GM23248 (cell line): ENCODE measurements around the gene FTO. TPM values are rescaled to one million over a fixed set of nuclear protein-coding genes. Genes with fewer than 3 reads are reported as not detected.

Experiments used
- DNase-seq: peaks from one replicate; pipeline ENCODE4 v3.0.0-alpha.2; 2015
- H2AFZ ChIP-seq: fragments of 200-600 bp; sonication (generic); 2 replicates; pipeline ENCODE4 v1.6.1; 2016; ENCODE audit warnings: antibody characterized with exemption
- H3F3A ChIP-seq: fragments of 200-600 bp; sonication (generic); 2 replicates; pipeline ENCODE4 v1.6.1; 2016; ENCODE audit warnings: mild to moderate bottlenecking, antibody characterized with exemption, mixed run types; ENCODE audit not compliant: insufficient read depth
- H3K27ac ChIP-seq: fragments of 200-600 bp; sonication (generic); 2 replicates; pipeline ENCODE4 v1.5.1; 2016; ENCODE audit warnings: mild to moderate bottlenecking
- H3K27me3 ChIP-seq: fragments of 200-600 bp; sonication (generic); replicated peaks from 2 replicates; pipeline ENCODE4 v1.6.1; 2016; ENCODE audit warnings: mild to moderate bottlenecking; ENCODE audit not compliant: insufficient read depth
- H3K36me3 ChIP-seq: fragments of 200-600 bp; sonication (generic); 2 replicates; pipeline ENCODE4 v1.6.1; 2016; ENCODE audit warnings: low read depth, mild to moderate bottlenecking
- H3K4me1 ChIP-seq: fragments of 200-600 bp; sonication (generic); 2 replicates; pipeline ENCODE4 v1.6.1; 2016; ENCODE audit warnings: mild to moderate bottlenecking; ENCODE audit not compliant: insufficient read depth
- H3K4me2 ChIP-seq: fragments of 200-600 bp; sonication (generic); one replicate; pipeline ENCODE4 v1.6.1; 2016; ENCODE audit warnings: mild to moderate bottlenecking; ENCODE audit not compliant: unreplicated experiment
- H3K4me3 ChIP-seq: fragments of 200-600 bp; sonication (generic); 2 replicates; pipeline ENCODE4 v1.5.1; 2016; ENCODE audit warnings: mild to moderate bottlenecking
- H3K79me2 ChIP-seq: fragments of 200-600 bp; sonication (generic); 2 replicates; pipeline ENCODE4 v1.6.1; 2016; ENCODE audit warnings: mild to moderate bottlenecking; ENCODE audit not compliant: insufficient read depth
- H3K9ac ChIP-seq: fragments of 200-600 bp; sonication (generic); 2 replicates; pipeline ENCODE4 v1.6.1; 2016; ENCODE audit warnings: mild to moderate bottlenecking
- H3K9me2 ChIP-seq: fragments of 200-600 bp; sonication (generic); 2 replicates; pipeline ENCODE4 v1.6.1; 2016; ENCODE audit warnings: mixed run types, mild to moderate bottlenecking, moderate library complexity; ENCODE audit not compliant: insufficient read depth
- H3K9me3 ChIP-seq: fragments of 200-600 bp; sonication (generic); one replicate; pipeline ENCODE4 v1.6.1; 2017; ENCODE audit warnings: low read depth
- H4K20me1 ChIP-seq: fragments of 200-600 bp; sonication (generic); 2 replicates; pipeline ENCODE4 v1.6.0; 2016; ENCODE audit not compliant: insufficient read depth
- EZH2 ChIP-seq: fragments of 200-600 bp; sonication (generic); IDR thresholded peaks from 2 replicates; pipeline ENCODE4 v1.6.1; 2018; ENCODE audit warnings: antibody characterized with exemption, mild to moderate bottlenecking; ENCODE audit not compliant: insufficient read depth, poor library complexity, severe bottlenecking
- EZH2phosphoT487 ChIP-seq: fragments of 200-600 bp; sonication (generic); IDR thresholded peaks from 2 replicates; pipeline ENCODE4 v1.6.1; 2018; ENCODE audit warnings: antibody characterized with exemption, moderate library complexity, mild to moderate bottlenecking, low read depth; ENCODE audit not compliant: insufficient read depth
- WGBS, 2 experiments: methylation state at CpG; one replicate each; pipeline ENCODE4 v1.1.6; 2015 to 2017; ENCODE audit warnings: low lambda C conversion rate in 2 of 2, low coverage in 1 of 2; ENCODE audit errors: missing lambda C conversion rate in 2 of 2; 5-methylcytosine and 5-hydroxymethylcytosine counted together
- in situ Hi-C: fragments of 300-500 bp; cut with MboI; formaldehyde crosslinking; loops from 2 replicates; pipeline ENCODE4 v1.15.0; 2020
- polyA plus RNA-seq: library from polyadenylated mRNA; unstranded; fragments of >200 nt; fragmentation: Nextera tagmentation; extraction: Ambion mirVana; gene quantifications from 2 replicates; pipeline ENCODE4 v1.2.1, GENCODE V29; 2016
- total RNA-seq: library from RNA; depleted of rRNA; stranded (reverse); fragments of >200 nt; shearing (Covaris generic); gene quantifications from 2 replicates; pipeline ENCODE4 v1.2.3, GENCODE V29; 2014

The FTO gene
- total and polyA plus RNA-seq, 2 experiments from 2014 or later = 85.3 to 99.2 TPM

GRCh38 chr16:53711390-53711789 is 7.4 kb downstream of the FTO start:
- peak; percentile 33 for DNase-seq
- WGBS, 2 experiments = 97 to 100% methylated on average over 3 of the region's 3 CpGs
- H4K20me1 ChIP-seq = peaks cover 8% of the 10 kb centered on the region; the same call in 1 of the 2 replicates

DNA sequence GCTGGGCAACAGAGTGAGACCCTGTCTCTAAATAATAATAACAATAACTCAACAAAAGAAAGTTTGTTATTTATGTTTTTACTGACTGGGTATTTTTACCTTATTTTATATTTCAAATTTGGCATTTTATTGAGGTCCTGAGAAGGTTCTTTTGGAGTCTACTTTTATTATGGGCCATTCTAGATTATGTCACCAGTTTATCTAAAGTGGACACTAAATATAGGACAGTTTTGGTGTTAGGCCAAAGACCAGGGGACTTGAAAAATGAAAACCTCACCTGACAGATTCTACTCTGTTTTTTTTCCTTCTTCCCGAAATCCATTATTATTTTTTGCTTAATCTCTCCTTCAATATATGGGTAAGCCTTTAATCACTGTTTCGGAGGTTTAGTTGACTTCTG is 8.1 kb downstream of the FTO start:
- H2AFZ ChIP-seq = no peak overlapping the region
- H3K9ac ChIP-seq = no peak overlapping the region
- DNase-seq = no peak
- 83 to 88% methylated on average over 2 of the region's 2 CpGs for WGBS, 2 experiments
- peaks cover 98% of the 10 kb centered on the region for H3K79me2 ChIP-seq
- no peaks in the 10 kb centered on the region for H3K9me3 ChIP-seq
- H3F3A ChIP-seq = 0 out of 2 replicates have a peak, but pooled peaks cover 4% of the 10 kb centered on the region
- H3K9me2 ChIP-seq = no peaks in the 10 kb centered on the region
- in situ Hi-C loops = no loop called here
- no peak overlapping the region for H3K4me2 ChIP-seq
- no peaks in the 10 kb centered on the region for H3K27me3 ChIP-seq
- no peak overlapping the region for H3K27ac ChIP-seq
- TF ChIP-seq EZH2phosphoT487 = no peak
- no peak for TF ChIP-seq EZH2
- no peaks in the 10 kb centered on the region for H3K36me3 ChIP-seq
- peaks cover 29% of the 10 kb centered on the region for H3K4me1 ChIP-seq
- no peak overlapping the region for H3K4me3 ChIP-seq
- H4K20me1 ChIP-seq = peaks cover 8% of the 10 kb centered on the region; the same call in 1 of the 2 replicates

More at GRCh38 chr16:53711390-53711789, 7.4 kb downstream of the FTO start:
- no peak overlapping the region for H3K27ac ChIP-seq
- H2AFZ ChIP-seq = no peak overlapping the region
- no peaks in the 10 kb centered on the region for H3K27me3 ChIP-seq
- H3K9ac ChIP-seq = no peak overlapping the region
- no peak overlapping the region for H3K4me2 ChIP-seq
- H3F3A ChIP-seq = 0 out of 2 replicates have a peak, but pooled peaks cover 4% of the 10 kb centered on the region
- TF ChIP-seq EZH2 = no peak
- TF ChIP-seq EZH2phosphoT487 = no peak
- no peak overlapping the region for H3K4me3 ChIP-seq
- H3K9me3 ChIP-seq = no peaks in the 10 kb centered on the region
- no peaks in the 10 kb centered on the region for H3K36me3 ChIP-seq
- peaks cover 100% of the 10 kb centered on the region for H3K79me2 ChIP-seq
- H3K9me2 ChIP-seq = no peaks in the 10 kb centered on the region
- peaks cover 29% of the 10 kb centered on the region for H3K4me1 ChIP-seq
- in situ Hi-C loops = no loop called here

GRCh38 chr16:53713403-53714204 is 9.6 kb downstream of the FTO start:
- no peak overlapping the region for H3K4me2 ChIP-seq
- in situ Hi-C loops = no loop called here
- DNase-seq = no peak
- no peak overlapping the region for H3K4me3 ChIP-seq
- H3F3A ChIP-seq = 0 out of 2 replicates have a peak, but pooled peaks cover 4% of the 10 kb centered on the region
- peaks cover 39% of the 10 kb centered on the region for H3K4me1 ChIP-seq
- H3K27me3 ChIP-seq = no peaks in the 10 kb centered on the region
- no peak overlapping the region for H2AFZ ChIP-seq
- H3K27ac ChIP-seq = no peak overlapping the region
- H3K9ac ChIP-seq = no peak overlapping the region
- peaks cover 8% of the 10 kb centered on the region; the same call in 1 of the 2 replicates for H4K20me1 ChIP-seq
- H3K79me2 ChIP-seq = peaks cover 98% of the 10 kb centered on the region
- H3K36me3 ChIP-seq = no peaks in the 10 kb centered on the region
- WGBS, 2 experiments = 55 to 63% methylated on average over 3 of the region's 3 CpGs
- no peaks in the 10 kb centered on the region for H3K9me3 ChIP-seq
- H3K9me2 ChIP-seq = no peaks in the 10 kb centered on the region
- TF ChIP-seq EZH2 = no peak
- TF ChIP-seq EZH2phosphoT487 = no peak

GRCh38 chr16:53714205-53715022 is 10.5 kb downstream of the FTO start:
- WGBS, 2 experiments = 32% methylated on average over 7 of the region's 7 CpGs
- TF ChIP-seq EZH2 (no peak), EZH2phosphoT487 (no peak)
- Histone ChIP-seq H3K4me1 (peaks cover 40% of the 10 kb centered on the region), H3K9me2 (no peaks in the 10 kb centered on the region), H3K27me3 (no peaks in the 10 kb centered on the region), H3K4me2 (peak overlapping the region; percentile 13), H3K9ac (peak overlapping the region; percentile 22; the same call in 1 of the 2 replicates), H4K20me1 (0 out of 2 replicates have a peak, but pooled peaks cover 3% of the 10 kb centered on the region), H3F3A (0 out of 2 replicates have a peak, but pooled peaks cover 4% of the 10 kb centered on the region), H3K9me3 (no peaks in the 10 kb centered on the region), H3K36me3 (no peaks in the 10 kb centered on the region), H3K27ac (peak overlapping the region; percentile 15; the same call in 1 of the 2 replicates), H3K79me2 (peaks cover 98% of the 10 kb centered on the region), H3K4me3 (no peak overlapping the region), H2AFZ (no peak overlapping the region)
- in situ Hi-C loops = no loop called here
- peak; percentile 71 for DNase-seq
